ES-I3 (cell line): Measurements from ENCODE around the gene LEAP2.

ENCODE experiments used
- H3K36me3 ChIP-seq: 2 replicates; pipeline ENCODE4 v1.6.1; 2013; ENCODE audit warnings: mild to moderate bottlenecking, low read length, control low read depth, moderate library complexity; ENCODE audit not compliant: insufficient read depth
- H3K4me1 ChIP-seq: 2 replicates; pipeline ENCODE4 v1.6.1; 2013; ENCODE audit warnings: mild to moderate bottlenecking, control low read depth, low read length; ENCODE audit not compliant: insufficient read depth
- H3K9ac ChIP-seq: 2 replicates; pipeline ENCODE4 v1.6.1; 2013; ENCODE audit warnings: low read depth, mild to moderate bottlenecking, low read length, moderate library complexity
- H3K9me3 ChIP-seq: 2 replicates; pipeline ENCODE4 v1.6.1; 2013; ENCODE audit warnings: mild to moderate bottlenecking, low read length, moderate library complexity; ENCODE audit not compliant: control insufficient read depth, insufficient read depth

LEAP2 gene

GRCh38 chr5:132877938-132878337, 4.5 kb downstream of the LEAP2 start:
- no peaks in the 10 kb centered on the region for H3K9me3 ChIP-seq
- H3K9ac ChIP-seq = no peak overlapping the region
- H3K36me3 ChIP-seq = peaks cover 11% of the 10 kb centered on the region
- no peaks in the 10 kb centered on the region for H3K4me1 ChIP-seq

GRCh38 chr5:132883261-132883834, 9.9 kb downstream of the LEAP2 start:
- Histone ChIP-seq H3K9me3 (no peaks in the 10 kb centered on the region), H3K36me3 (peaks cover 25% of the 10 kb centered on the region), H3K4me1 (no peaks in the 10 kb centered on the region), H3K9ac (no peak overlapping the region)

- Histone ChIP-seq H3K36me3 (peaks cover 25% of the 10 kb centered on the region), H3K9ac (no peak overlapping the region), H3K4me1 (no peaks in the 10 kb centered on the region), H3K9me3 (no peaks in the 10 kb centered on the region)
These were observed 11.1 kb downstream of the LEAP2 start for GRCh38 chr5:132884548-132884947.

- H3K9ac ChIP-seq = no peak overlapping the region
- H3K36me3 ChIP-seq = peaks cover 26% of the 10 kb centered on the region
- no peaks in the 10 kb centered on the region for H3K9me3 ChIP-seq
- H3K4me1 ChIP-seq = no peaks in the 10 kb centered on the region
These were observed 12.8 kb downstream of the LEAP2 start for GRCh38 chr5:132886064-132886823.

GRCh38 chr5:132887283-132887682, 13.8 kb downstream of the LEAP2 start:
- no peaks in the 10 kb centered on the region for H3K9me3 ChIP-seq
- H3K4me1 ChIP-seq = no peaks in the 10 kb centered on the region
- peaks cover 29% of the 10 kb centered on the region for H3K36me3 ChIP-seq
- no peak overlapping the region for H3K9ac ChIP-seq

- H3K9me3 ChIP-seq = no peaks in the 10 kb centered on the region
- peaks cover 28% of the 10 kb centered on the region for H3K36me3 ChIP-seq
- no peaks in the 10 kb centered on the region for H3K4me1 ChIP-seq
- no peak overlapping the region for H3K9ac ChIP-seq
These were observed 16.0 kb downstream of the LEAP2 start for GRCh38 chr5:132889501-132889900.

- H3K36me3 ChIP-seq = peaks cover 34% of the 10 kb centered on the region
- no peaks in the 10 kb centered on the region for H3K4me1 ChIP-seq
- no peak overlapping the region for H3K9ac ChIP-seq
- no peaks in the 10 kb centered on the region for H3K9me3 ChIP-seq
These were observed 17.3 kb downstream of the LEAP2 start for GRCh38 chr5:132890817-132891216.

GRCh38 chr5:132895719-132896305, 22.3 kb downstream of the LEAP2 start:
- Histone ChIP-seq H3K4me1 (no peaks in the 10 kb centered on the region), H3K36me3 (peaks cover 33% of the 10 kb centered on the region), H3K9ac (no peak overlapping the region), H3K9me3 (no peaks in the 10 kb centered on the region)

GRCh38 chr5:132896685-132897084, 23.2 kb downstream of the LEAP2 start:
- Histone ChIP-seq H3K9me3 (no peaks in the 10 kb centered on the region), H3K36me3 (peaks cover 31% of the 10 kb centered on the region), H3K9ac (no peak overlapping the region), H3K4me1 (no peaks in the 10 kb centered on the region)

GRCh38 chr5:132898094-132898493, 24.6 kb downstream of the LEAP2 start:
- Histone ChIP-seq H3K9ac (no peak overlapping the region), H3K36me3 (peaks cover 27% of the 10 kb centered on the region), H3K4me1 (no peaks in the 10 kb centered on the region), H3K9me3 (no peaks in the 10 kb centered on the region)

- Histone ChIP-seq H3K4me1 (no peaks in the 10 kb centered on the region), H3K36me3 (peaks cover 18% of the 10 kb centered on the region), H3K9me3 (no peaks in the 10 kb centered on the region), H3K9ac (no peak overlapping the region)
These were observed 27.6 kb downstream of the LEAP2 start for GRCh38 chr5:132901036-132901435.

- no peak overlapping the region for H3K9ac ChIP-seq
- no peaks in the 10 kb centered on the region for H3K4me1 ChIP-seq
- no peaks in the 10 kb centered on the region for H3K9me3 ChIP-seq
- peaks cover 11% of the 10 kb centered on the region for H3K36me3 ChIP-seq
These were observed 28.3 kb downstream of the LEAP2 start for GRCh38 chr5:132901730-132902129.

GRCh38 chr5:132905938-132906337, 32.5 kb downstream of the LEAP2 start:
- Histone ChIP-seq H3K9me3 (no peaks in the 10 kb centered on the region), H3K9ac (no peak overlapping the region), H3K36me3 (peaks cover 3% of the 10 kb centered on the region)

GRCh38 chr5:132907161-132907560, 33.7 kb downstream of the LEAP2 start:
- Histone ChIP-seq H3K9me3 (no peaks in the 10 kb centered on the region), H3K9ac (no peak overlapping the region), H3K4me1 (no peaks in the 10 kb centered on the region), H3K36me3 (peaks cover 6% of the 10 kb centered on the region)

More at GRCh38 chr5:132905938-132906337, 32.5 kb downstream of the LEAP2 start:
- no peaks in the 10 kb centered on the region for H3K4me1 ChIP-seq

GRCh38 chr5:132909702-132910101, 36.2 kb downstream of the LEAP2 start:
- Histone ChIP-seq H3K9ac (no peak overlapping the region), H3K4me1 (no peaks in the 10 kb centered on the region), H3K9me3 (no peaks in the 10 kb centered on the region), H3K36me3 (peaks cover 3% of the 10 kb centered on the region; the same call in 1 of the 2 replicates)
